CD4-positive, CD25-positive, alpha-beta regulatory T cell (primary cell): ENCODE data around the gene DCUN1D4. TPM values are rescaled to one million over a fixed set of nuclear protein-coding genes. Genes with fewer than 3 reads are reported as not detected.
A peak's percentile ranks its signal among the peaks of the same experiment; 100 is the strongest.

Source experiments
- ATAC-seq, 2 donors: fragments of 150-1000 bp; cut with Tn5 transposase; one replicate each; pipeline ENCODE4 v1.10.0; 2021; ENCODE audit warnings: low read depth in 2 of 2, moderate number of reproducible peaks in 2 of 2, moderate library complexity in 1 of 2
- DNase-seq, 3 donors: peaks; one replicate each; pipeline versions ENCODE4 v3.0.0 to v3.0.0-alpha.2; 2012 to 2022; ENCODE audit warnings: mixed read lengths in 1 of 3
- H3K27ac ChIP-seq: one replicate; pipeline ENCODE4 v1.7.0; 2013; ENCODE audit warnings: mild to moderate bottlenecking, low read length; ENCODE audit not compliant: insufficient read depth, poor library complexity, severe bottlenecking
- H3K27me3 ChIP-seq: one replicate; pipeline ENCODE4 v1.7.0; 2013; ENCODE audit warnings: low read length; ENCODE audit not compliant: control insufficient read depth, insufficient read depth
- H3K36me3 ChIP-seq: one replicate; pipeline ENCODE4 v1.7.0; 2013; ENCODE audit warnings: mild to moderate bottlenecking, low read length, moderate library complexity; ENCODE audit not compliant: control insufficient read depth, insufficient read depth
- H3K4me1 ChIP-seq: 2 replicates; pipeline ENCODE4 v1.7.0; 2013; ENCODE audit warnings: mild to moderate bottlenecking, low read length; ENCODE audit not compliant: insufficient read depth, control insufficient read depth, poor library complexity, severe bottlenecking
- H3K4me3 ChIP-seq: one replicate; pipeline ENCODE4 v1.7.0; 2013; ENCODE audit warnings: low read depth, mild to moderate bottlenecking, low read length, moderate library complexity
- H3K9me3 ChIP-seq, 2 experiments: 1 replicate in 1 of 2; 2 replicates in 1 of 2; pipeline ENCODE4 v1.7.0; 2013; ENCODE audit warnings: low read length in 2 of 2, mild to moderate bottlenecking in 1 of 2, moderate library complexity in 1 of 2; ENCODE audit not compliant: control insufficient read depth in 2 of 2
- H3K27ac Mint-ChIP-seq, 3 donors: one replicate each; pipeline ENCODE4 v1.8.0; 2020 to 2022; ENCODE audit warnings: mild to moderate bottlenecking in 3 of 3, mixed read lengths in 3 of 3, moderate library complexity in 2 of 3
- H3K27me3 Mint-ChIP-seq: one replicate; pipeline ENCODE4 v1.8.0; 2022; ENCODE audit warnings: mild to moderate bottlenecking, mixed read lengths
- H3K36me3 Mint-ChIP-seq: one replicate; pipeline ENCODE4 v1.8.0; 2020; ENCODE audit warnings: mixed read lengths
- H3K4me1 Mint-ChIP-seq, 4 donors: one replicate each; pipeline ENCODE4 v1.8.0; 2020 to 2022; ENCODE audit warnings: mixed read lengths in 4 of 4, mild to moderate bottlenecking in 1 of 4
- H3K4me3 Mint-ChIP-seq, 4 donors: one replicate each; pipeline ENCODE4 v1.8.0; 2020 to 2022; ENCODE audit warnings: mild to moderate bottlenecking in 4 of 4, mixed read lengths in 4 of 4, moderate library complexity in 3 of 4
- H3K9me3 Mint-ChIP-seq, 7 donors: one replicate each; pipeline ENCODE4 v1.8.0; 2020 to 2022; ENCODE audit warnings: mixed read lengths in 7 of 7, mild to moderate bottlenecking in 3 of 7, moderate library complexity in 2 of 7
- polyA plus RNA-seq, 4 donors: library from polyadenylated mRNA; unstranded; fragments of 300-500 nt; fragmentation: Illumina TruSeq; gene quantifications; one replicate each; pipeline ENCODE4 v1.2.3, GENCODE V29; 2021
- total RNA-seq: library from RNA; stranded (reverse); gene quantifications from one replicate; pipeline ENCODE4 v1.2.3, GENCODE V29; 2022

The DCUN1D4 gene
- total and polyA plus RNA-seq, 5 donors from 2014 or later = 9.7 to 28.1 (median 17.9) TPM

DNA sequence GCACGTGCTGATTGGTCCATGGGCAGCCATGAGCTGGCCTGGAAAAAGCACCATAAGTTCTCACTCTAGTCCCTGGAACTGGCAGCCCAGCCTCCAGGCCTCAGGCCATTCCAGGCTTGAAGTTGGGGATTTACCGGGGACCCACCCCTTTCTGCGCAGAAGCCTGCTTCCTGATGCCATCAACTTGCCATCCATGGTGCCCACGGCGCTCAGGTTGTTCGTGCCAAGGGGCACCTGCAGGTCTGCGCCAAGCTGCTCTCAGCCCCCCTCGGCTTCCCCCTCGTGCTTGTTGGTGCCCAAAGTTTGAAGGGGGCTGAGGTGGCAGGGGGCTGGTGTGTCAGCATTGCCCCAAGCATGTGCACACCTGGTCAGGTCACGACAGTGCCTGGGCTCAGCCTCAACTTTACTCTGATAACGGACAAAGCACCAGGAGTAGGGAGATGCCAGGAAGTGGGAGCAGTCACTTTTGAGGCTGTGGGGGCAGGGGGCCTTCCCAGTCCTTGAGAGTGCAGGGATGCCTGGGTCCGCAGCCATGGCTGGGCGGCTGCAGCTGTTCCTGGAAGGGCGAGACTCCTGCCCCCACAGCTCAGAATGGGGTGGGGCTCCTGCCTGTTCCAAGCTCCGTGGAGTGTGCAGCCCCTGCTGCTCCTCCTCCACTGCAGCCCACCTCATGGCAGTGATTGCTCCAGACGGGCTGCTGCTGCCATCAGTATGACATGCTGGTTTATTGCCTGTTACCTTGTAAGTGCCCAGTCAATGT lies 24.9 kb downstream of the DCUN1D4 start:
- peaks cover 0 to 9% (median 2%) of the 10 kb centered on the region in 4 donors for H3K4me1 Mint-ChIP-seq
- H3K9me3 Mint-ChIP-seq = no peaks in the 10 kb centered on the region
- H3K4me1 ChIP-seq = no peaks in the 10 kb centered on the region
- no peak overlapping the region for H3K4me3 ChIP-seq
- H3K36me3 ChIP-seq = peaks cover 46% of the 10 kb centered on the region
- no peak for DNase-seq
- no peak overlapping the region for H3K27ac ChIP-seq
- no peak overlapping the region for H3K4me3 Mint-ChIP-seq
- no peaks in the 10 kb centered on the region for H3K9me3 ChIP-seq
- no peak for ATAC-seq
- H3K27me3 ChIP-seq = no peaks in the 10 kb centered on the region
- H3K36me3 Mint-ChIP-seq = peaks cover 38% of the 10 kb centered on the region
- H3K27me3 Mint-ChIP-seq = no peaks in the 10 kb centered on the region
- H3K27ac Mint-ChIP-seq = no peak overlapping the region

DNA sequence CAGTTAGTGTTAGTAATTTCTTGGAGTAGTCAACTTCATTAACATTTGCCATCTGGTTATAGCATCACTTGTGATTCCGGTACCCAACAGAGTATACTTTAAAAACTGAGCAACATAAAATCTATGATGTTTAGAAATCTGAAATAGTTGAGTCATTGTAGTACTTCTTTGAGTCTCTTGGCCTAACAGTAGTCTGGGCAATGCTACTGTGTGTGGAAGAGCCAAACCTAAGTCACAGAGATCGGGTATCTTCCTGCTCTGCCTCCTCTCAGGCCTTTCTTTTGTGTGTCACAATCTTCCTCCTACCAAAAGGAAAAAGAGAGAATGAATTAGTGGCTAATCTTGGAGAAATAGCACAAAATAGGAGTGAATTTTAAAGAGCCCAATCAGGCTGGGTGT lies 25.5 kb downstream of the DCUN1D4 start:
- H3K36me3 ChIP-seq = peaks cover 48% of the 10 kb centered on the region
- no peak overlapping the region for H3K27ac ChIP-seq
- Mint-ChIP-seq H3K27ac (no peak overlapping the region), H3K9me3 (no peaks in the 10 kb centered on the region), H3K4me3 (no peak overlapping the region), H3K27me3 (no peaks in the 10 kb centered on the region), H3K4me1 (peaks cover 0 to 9% (median 2%) of the 10 kb centered on the region in 4 donors), H3K36me3 (peaks cover 44% of the 10 kb centered on the region)
- no peaks in the 10 kb centered on the region for H3K27me3 ChIP-seq
- DNase-seq (no peak), ATAC-seq (no peak)
- no peaks in the 10 kb centered on the region for H3K9me3 ChIP-seq
- H3K4me3 ChIP-seq = no peak overlapping the region
- no peaks in the 10 kb centered on the region for H3K4me1 ChIP-seq

DNA sequence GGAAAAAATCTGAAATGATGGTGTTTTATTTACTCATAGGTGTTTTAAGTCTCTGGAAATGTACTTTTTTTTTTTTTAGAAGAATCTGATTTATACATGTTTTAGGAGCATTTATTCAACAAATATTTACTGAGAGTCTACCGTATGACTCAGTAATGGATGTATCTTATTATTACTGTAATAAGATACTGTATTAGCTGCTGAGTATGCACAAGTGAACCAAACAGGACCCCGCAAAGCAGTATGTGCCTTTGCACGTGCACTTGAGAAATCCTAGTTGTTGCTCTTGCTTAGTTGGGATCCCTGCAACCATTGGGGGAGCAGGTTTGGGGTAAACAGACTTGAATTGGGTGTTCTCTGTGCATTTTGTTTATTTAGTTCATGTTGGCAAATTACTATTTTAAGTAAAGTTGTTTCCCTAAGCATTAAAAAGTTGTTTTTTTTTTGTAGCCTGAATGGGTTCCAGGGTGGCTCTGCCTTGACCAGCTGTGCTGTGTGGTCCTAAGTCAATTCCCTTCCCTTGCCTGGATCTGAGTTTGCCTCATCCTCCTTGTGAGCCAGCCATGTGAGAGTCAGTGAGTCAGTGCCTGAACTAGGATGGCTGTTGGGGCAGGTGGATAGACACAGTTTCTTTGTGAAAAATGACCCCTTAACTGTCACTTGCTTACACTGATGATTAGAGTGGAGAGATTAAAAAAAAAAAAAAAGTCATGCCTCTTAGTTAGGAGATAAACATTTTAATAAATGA lies 27.7 kb downstream of the DCUN1D4 start:
- Histone ChIP-seq H3K9me3 (no peaks in the 10 kb centered on the region), H3K4me3 (no peak overlapping the region), H3K27ac (no peak overlapping the region), H3K4me1 (no peaks in the 10 kb centered on the region), H3K36me3 (peaks cover 45% of the 10 kb centered on the region), H3K27me3 (no peaks in the 10 kb centered on the region)
- Mint-ChIP-seq H3K9me3 (peaks cover 0 to 4% (median 0%) of the 10 kb centered on the region in 7 donors), H3K27ac (no peak overlapping the region), H3K4me1 (peaks cover 0 to 9% (median 2%) of the 10 kb centered on the region in 4 donors), H3K36me3 (peaks cover 58% of the 10 kb centered on the region), H3K27me3 (no peaks in the 10 kb centered on the region), H3K4me3 (no peak overlapping the region)
- no peak for DNase-seq
- no peak for ATAC-seq

DNA sequence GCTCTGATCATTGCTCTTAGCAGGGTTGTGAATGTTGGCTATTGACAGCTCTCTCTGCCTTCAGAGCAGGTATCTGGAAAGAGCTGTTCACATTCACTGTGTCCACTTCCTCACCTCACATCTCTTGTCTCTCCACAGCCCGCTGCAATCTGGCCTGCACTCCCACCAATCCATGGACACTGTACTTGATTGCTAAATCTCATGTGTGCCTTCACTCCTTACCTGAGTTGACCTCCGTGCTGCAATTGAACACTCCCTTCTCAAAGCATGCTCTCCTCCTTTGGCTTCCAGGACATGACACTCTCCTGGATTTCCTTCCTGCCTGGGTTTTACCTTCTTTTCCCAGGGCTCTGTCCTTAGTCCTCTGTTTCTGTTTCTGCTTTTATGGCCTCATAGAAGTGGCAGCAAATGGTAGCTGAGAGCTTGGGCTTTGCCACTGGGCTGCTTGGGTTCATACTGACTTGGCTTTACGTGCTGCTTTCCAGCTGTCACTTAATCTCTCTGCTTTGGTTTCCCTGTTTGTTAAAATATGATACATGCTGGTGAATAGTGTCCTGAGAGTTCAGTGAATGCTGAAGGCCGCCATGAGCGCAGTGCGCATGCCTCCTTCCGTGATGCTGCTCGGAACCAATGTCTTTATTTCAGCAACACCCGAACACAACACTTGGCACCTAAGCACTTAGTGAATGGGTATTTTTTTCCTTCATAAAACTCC lies 29.5 kb downstream of the DCUN1D4 start:
- no peak for DNase-seq
- H3K4me1 ChIP-seq = no peaks in the 10 kb centered on the region
- H3K4me3 ChIP-seq = no peak overlapping the region
- no peak for ATAC-seq
- peaks cover 0 to 9% (median 2%) of the 10 kb centered on the region in 4 donors for H3K4me1 Mint-ChIP-seq
- H3K4me3 Mint-ChIP-seq = no peak overlapping the region
- H3K9me3 ChIP-seq = no peaks in the 10 kb centered on the region
- H3K9me3 Mint-ChIP-seq = peaks cover 0 to 4% (median 2%) of the 10 kb centered on the region in 7 donors
- no peaks in the 10 kb centered on the region for H3K27me3 Mint-ChIP-seq
- H3K27ac ChIP-seq = no peak overlapping the region
- no peaks in the 10 kb centered on the region for H3K27me3 ChIP-seq
- peak overlapping the region in 1 of 3 donors; percentile 37 for H3K27ac Mint-ChIP-seq
- H3K36me3 ChIP-seq = peaks cover 41% of the 10 kb centered on the region
- H3K36me3 Mint-ChIP-seq = peaks cover 67% of the 10 kb centered on the region

DNA sequence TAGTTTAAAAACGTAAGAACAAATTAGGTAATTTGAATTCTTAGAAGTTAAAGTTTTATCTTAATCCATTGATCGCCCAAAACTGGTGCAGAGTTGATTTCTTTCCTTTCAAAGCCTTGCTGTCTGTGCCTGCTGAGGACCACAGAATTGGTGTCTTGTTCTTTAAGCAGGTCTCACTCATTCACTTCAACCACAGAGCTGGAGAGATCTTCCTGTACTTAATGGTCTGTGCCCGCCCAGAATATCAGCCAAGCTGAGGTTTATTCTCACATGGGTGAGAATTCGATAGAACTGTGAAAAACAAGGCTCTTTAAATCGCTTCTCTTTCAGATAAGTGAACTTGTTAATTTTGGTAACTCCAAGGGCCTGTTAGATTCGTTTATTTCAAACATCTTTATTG lies 31.6 kb downstream of the DCUN1D4 start:
- Histone ChIP-seq H3K27me3 (no peaks in the 10 kb centered on the region), H3K9me3 (no peaks in the 10 kb centered on the region), H3K4me3 (no peak overlapping the region), H3K27ac (no peak overlapping the region), H3K36me3 (peaks cover 44% of the 10 kb centered on the region), H3K4me1 (no peaks in the 10 kb centered on the region)
- no peak for DNase-seq
- Mint-ChIP-seq H3K4me3 (no peak overlapping the region), H3K36me3 (peaks cover 72% of the 10 kb centered on the region), H3K27ac (no peak overlapping the region), H3K27me3 (no peaks in the 10 kb centered on the region), H3K9me3 (peaks cover 0 to 4% (median 2%) of the 10 kb centered on the region in 7 donors), H3K4me1 (peaks cover 0 to 4% (median 0%) of the 10 kb centered on the region in 4 donors)
- ATAC-seq = no peak

DNA sequence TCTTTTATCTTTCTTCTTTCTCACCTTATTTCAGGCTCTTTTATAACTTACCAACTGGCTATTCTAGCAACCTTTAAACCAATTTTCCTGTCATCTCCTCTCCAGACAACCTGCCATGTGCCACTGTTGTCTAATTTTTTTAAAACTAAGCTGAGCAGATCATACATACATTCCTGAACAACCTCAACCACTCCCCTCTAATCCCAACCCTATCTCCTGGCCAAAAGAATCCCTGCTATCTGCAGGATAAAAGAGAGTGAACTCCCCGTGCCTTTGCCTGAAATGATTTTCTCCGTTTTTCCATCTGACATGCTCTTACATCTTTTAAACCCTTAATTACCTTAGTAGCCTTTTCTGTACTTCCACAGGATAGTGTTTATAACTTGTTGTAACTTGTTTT lies 35.5 kb downstream of the DCUN1D4 start:
- ATAC-seq = no peak
- Histone ChIP-seq H3K27ac (no peak overlapping the region), H3K9me3 (no peaks in the 10 kb centered on the region), H3K36me3 (peaks cover 31% of the 10 kb centered on the region), H3K27me3 (no peaks in the 10 kb centered on the region), H3K4me3 (no peak overlapping the region), H3K4me1 (no peaks in the 10 kb centered on the region)
- Mint-ChIP-seq H3K4me1 (peaks cover 0 to 6% (median under 1%) of the 10 kb centered on the region in 4 donors), H3K27ac (peak overlapping the region in 1 of 3 donors; percentile 60), H3K27me3 (no peaks in the 10 kb centered on the region), H3K4me3 (no peak overlapping the region), H3K9me3 (peaks cover 0 to 4% (median 2%) of the 10 kb centered on the region in 7 donors), H3K36me3 (peaks cover 46% of the 10 kb centered on the region)
- DNase-seq = no peak

DNA sequence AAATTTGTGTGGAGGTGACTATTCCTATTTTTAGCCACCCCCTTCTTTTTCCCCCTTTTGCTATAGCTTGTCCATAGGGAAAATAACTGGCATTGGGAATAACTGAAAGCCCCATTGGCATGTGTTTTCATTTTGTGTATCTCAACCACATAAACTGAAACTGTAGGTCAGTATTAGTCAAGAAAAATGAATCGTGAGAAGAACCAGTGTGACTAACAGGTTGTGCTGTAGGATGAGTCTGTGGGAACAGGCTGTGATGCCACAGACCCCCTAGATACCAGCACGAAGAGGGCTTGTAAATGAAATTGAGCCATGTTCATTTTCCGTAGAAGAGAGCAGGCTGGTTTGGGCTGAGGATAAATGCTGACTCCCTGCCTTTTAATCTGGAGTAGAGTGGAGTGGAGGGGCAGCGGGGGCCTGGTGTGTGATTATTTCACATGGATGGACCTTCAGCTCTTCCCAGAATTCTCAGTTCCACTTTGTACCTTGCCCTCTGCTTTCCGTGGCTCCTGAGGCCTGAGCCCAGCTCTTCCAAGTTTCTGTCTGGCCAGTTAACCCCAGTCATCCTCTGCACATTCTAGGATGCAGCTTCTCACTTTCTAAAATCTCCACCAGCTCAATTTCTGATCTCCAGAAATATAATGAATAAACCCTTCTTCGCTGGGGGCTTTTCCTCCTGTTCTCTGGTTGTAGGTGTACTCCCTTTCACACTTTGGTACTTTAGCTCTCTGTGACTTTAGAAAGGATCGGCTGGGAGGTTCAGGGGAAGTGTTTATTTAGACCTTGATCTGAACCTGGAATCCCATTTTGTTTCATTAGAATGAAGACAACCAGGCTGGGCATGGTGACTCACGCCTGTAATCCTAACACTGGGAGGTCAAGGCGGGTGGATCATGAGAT lies 37.3 kb downstream of the DCUN1D4 start:
- no peaks in the 10 kb centered on the region for H3K27me3 ChIP-seq
- H3K4me1 ChIP-seq = no peaks in the 10 kb centered on the region
- DNase-seq (no peak), ATAC-seq (no peak)
- Mint-ChIP-seq H3K27me3 (no peaks in the 10 kb centered on the region), H3K9me3 (peaks cover 0 to 3% (median 2%) of the 10 kb centered on the region in 7 donors), H3K27ac (peak overlapping the region in 1 of 3 donors; percentile 71), H3K4me3 (no peak overlapping the region), H3K36me3 (peaks cover 38% of the 10 kb centered on the region), H3K4me1 (peaks cover 0 to 8% (median 6%) of the 10 kb centered on the region in 4 donors)
- no peaks in the 10 kb centered on the region for H3K9me3 ChIP-seq
- H3K36me3 ChIP-seq = peaks cover 23% of the 10 kb centered on the region
- no peak overlapping the region for H3K4me3 ChIP-seq
- no peak overlapping the region for H3K27ac ChIP-seq
